OCI-M2 (cell line): ENCODE measurements around the gene MOB3C.

Source experiments
- DNase-seq: peaks from one replicate; lab custom pipeline; 2025; ENCODE audit not compliant: unreplicated experiment; lab: John Stamatoyannopoulos, UW

Gene MOB3C

DNA sequence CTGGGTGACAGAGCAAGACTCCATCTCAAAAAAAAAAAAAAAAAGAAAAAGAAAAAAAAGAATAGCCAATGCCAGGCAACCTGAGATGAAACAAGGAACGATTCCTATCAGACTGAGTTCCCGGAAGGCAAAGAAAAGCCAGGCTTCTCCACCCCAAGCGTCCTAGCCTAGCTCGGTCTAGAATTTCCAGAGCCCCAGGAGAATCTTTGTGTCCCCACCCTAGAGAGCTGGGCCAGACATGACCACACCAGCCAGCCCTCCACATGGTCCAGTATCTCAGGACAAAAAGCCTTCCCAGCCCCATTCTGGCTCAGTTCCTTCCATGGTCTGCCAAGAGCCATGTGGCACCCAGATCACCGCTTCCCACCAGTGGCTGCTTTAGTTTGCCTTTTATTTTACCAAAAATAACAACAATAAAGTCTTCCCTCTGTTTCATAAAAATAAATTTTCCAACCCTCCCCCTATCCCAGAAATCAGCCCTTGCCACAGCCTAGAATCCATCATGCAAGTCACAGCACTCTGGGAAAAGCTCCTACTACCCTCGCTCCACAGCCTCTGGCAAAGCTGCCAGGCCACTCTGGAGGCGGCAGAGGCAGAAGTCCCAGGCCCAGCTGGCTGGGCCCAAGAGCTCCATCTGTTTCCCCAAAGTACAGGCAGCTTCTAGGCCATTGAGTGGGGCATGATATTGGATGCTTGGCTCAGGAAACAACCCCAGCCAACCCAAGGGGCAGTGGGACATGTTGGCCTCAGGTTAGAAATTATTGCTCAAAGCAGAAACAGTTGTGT is 9.1 kb downstream of the MOB3C start:
- DNase-seq: no peak

DNA sequence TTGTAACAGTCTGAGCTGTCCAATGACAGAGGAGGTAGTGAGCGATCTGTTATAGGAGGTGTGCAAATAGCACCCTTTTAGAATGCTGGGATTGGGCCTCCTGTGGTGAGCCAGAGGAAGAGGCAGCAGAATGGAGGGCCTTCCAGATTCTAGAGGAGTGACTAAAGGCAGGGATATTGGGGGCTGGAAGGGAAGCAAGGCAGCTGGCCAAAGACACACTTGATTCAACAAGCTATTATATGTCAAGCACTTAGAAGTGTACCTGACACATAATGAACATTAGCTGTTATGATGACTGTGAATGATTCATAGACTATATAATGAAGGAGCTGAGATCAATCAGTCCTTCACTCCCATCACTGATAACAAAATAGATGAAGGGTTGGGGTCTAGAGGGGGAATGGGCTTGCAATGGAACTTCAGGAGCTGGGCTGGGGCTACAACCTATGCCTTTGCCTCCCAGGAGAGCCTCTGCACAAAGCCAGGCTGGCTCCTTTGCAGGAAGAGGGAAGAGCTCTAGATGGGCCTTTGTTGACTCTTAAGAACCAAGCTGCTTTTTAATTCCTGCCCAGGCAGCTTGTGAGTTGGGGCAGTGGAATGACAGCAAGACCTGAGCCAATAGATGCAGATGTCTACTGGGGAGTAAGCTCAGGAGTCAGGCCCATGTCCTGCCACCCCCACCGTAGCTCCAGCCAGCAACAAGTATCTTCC is 10.2 kb downstream of the MOB3C start:
- no peak for DNase-seq

DNA sequence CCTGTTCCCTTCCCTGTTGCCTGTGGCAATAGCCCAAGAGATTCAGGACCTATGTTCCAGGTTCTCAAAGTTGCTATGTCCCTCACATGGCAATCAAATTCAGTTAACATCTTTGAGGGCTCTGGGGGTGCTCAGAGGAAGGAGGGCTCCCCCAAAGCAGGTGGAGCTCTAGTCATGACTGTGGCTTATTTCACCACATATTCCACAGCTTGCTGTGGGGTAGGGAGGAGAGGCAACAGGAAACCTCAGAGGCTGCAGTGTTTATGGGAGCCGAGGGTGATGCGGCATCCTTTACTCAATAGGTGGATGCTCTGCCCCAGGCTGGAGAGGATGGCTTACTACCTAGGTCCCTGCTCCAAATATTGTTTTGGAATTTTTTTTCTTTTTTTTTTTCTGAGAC is 11.4 kb downstream of the MOB3C start:
- DNase-seq: no peak

DNA sequence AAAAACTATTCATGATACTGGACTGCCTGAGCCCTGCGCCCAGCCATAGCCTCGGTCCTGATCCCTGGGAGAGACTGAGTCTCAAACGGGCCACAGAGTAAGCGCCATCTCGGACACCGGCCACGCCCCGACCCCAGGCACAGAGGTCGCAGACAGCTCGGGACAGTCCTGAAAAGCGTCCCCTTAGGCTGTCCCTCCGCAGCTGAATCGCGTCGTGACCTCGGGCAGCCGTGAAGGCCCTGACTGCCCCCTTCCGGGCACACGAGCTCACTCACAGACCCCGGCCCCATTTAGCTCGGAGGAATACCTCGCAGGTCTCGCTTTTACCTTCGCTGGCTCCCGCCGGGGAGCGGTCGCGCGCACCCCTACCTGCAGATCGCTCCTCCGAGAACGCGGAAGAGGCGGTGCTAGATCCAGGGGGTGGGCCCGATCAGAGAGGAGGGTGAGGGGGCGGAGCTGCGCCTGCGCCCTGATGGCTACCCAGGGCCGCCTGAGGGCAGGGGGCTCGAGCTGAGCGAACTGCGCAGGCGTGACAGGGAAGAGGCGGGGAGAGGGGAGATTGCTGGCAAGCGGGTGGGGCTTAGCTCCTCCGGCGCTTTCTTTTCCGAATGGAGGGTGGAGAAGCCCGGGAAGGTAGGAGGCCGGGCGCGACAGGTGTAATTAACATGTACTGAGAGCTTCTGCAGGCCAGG is 12.6 kb downstream of the MOB3C start, which contains the start of gene MKNK1:
Gene MKNK1 (minus strand): TSS at position 411 of the 692 bp plus-strand sequence. CDS start 20,941 bp downstream, outside the sequence.
- DNase-seq: peak; percentile 85

DNA sequence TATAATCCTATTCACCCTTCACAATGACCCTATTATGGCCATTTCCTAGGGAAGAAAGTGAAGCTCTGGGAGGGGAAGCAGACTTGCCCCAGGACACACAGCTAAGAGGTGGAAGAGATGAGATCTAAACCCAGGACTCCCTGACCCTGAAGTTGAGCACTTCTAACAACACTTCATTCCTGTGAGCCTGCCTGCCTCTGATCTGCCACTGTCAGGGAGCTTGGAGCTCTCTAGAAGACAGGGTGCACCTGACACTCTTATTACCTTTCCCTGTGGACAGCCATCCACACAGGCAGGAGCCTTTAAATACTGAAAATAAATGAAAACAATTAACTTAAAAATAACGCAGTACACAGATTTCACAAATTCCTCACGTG is 13.1 kb downstream of the MOB3C start:
- no peak for DNase-seq

DNA sequence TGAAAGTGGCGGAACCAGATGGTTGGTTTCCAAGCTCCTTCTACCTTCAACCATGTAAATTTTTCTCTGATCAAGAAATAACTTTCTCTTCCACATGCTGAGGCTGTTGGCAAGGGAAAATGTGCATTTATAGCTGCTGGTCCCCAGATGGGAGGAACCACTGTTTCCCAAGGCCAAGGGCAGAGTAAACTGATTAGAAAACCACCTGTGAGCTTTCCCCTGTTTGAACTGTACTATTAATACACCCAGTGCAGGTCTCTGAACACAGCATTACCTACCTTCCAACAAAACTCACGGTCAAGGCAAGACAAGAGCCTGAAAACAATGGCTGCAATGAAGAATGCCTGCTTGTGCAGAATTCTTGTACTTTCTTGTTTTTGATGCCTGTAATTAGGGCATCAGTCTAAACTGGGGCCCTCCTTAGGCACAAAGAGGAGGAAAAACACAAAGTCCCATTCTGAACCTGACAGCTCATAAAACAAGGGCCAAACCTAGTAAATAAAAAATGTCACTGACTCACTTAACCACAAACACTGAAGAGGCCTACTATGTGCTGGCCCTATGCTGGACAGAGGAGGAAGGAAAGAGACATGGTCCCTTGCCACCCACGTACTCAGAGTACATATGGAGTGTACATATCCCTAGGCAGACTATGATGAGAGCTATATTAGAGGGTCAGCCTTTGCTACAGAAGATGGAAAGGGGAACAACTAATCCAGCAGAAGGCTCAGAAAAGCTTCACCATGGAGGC is 15.2 kb downstream of the MOB3C start:
- DNase-seq: no peak

DNA sequence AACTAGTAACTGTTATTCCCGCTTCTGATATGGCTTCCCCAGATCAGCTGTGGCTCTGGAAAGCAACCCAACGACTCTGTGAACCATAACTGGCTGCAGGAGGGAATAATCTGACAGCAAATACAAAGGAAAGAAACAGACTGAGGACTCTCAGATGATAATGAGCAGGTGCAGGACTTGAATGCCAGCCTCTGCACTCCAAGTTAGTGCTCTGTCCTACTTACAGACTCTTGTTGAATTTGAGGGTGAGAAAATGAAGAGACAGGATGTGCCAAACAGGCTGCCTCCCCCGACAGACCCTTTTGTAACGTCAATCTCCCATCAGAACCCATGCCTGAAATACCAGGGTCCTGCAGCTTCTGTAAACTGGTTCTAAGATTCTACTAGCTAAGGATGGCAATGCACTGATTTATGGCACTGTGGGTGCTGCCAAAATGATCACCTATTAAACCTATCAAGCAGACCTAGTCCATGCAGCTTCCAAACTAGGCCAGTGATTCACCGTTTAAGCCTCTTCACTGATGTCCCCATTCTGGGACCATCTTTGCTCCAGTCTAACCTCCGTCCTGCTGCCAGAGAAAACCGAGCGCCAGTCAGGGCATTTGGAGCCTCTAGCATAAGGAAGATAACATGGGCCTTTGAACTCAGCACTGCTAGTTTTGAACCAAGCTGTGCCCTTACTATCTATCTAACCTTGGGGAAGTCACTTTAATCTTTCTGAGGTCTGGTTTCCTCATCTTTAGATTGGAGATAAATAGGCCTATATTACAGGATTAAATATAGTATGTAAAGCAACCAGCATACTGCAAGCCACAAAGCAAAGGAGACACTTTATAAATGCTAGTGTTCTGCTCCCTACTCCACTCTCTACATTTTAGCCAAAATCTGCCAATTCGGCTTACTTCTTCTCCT is 17.3 kb downstream of the MOB3C start:
- DNase-seq: no peak

DNA sequence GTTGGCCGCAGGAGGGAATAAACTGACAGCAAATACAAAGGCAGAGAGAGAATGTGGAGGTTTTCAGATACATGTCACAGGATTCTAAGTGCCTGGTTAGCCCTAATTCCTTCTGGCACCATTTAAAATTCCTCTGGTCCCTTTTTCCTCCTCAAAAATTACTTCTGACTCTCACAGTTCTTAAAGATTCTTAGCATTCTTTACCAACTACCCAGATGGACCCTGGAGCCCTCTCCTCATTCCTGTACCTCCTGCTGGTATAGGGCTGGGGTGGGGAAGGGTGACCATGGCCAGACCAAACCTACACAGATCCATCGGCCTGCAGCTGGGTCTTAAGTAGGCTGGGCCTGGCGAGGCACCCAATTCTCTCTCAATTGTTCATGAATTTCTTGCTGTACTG is 19.8 kb downstream of the MOB3C start:
- no peak for DNase-seq

DNA sequence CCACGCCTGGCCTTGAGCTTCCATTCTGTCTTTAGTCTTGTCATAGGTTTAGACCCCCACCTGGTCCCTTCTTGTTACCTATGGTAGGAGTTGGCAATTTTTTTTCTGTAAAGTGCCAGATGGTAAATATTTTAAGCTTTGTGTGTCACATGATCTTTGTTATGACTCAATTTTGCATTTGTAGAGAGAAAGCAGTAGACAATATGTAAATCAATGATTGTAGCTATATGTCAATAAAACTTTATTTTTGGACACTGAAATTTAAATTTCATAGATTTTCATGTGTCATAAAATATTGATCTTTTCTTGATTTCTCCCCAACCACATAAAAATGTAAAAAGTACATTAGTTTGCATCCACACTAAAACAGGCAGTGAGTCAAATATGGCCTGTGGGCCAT is 20.6 kb downstream of the MOB3C start:
- no peak for DNase-seq

DNA sequence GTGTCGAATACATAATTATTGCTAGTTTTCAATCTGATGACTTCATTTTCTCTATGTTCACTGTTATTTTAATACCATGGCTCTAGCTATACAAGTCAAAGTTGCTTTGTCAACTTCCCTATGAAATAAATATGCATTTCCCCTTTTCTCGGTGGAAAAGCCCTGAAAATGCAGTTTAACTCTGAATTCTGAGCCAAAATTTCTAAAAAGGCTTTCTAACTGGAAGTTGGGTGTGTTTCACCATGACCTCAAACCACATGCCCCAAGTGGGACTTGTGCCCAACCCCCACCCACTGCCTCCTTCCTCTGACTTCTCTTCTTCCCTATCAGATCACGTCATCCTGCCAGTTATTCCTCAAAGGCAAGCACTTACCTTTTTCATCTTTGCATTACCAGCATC is 21.5 kb downstream of the MOB3C start:
- no peak for DNase-seq

DNA sequence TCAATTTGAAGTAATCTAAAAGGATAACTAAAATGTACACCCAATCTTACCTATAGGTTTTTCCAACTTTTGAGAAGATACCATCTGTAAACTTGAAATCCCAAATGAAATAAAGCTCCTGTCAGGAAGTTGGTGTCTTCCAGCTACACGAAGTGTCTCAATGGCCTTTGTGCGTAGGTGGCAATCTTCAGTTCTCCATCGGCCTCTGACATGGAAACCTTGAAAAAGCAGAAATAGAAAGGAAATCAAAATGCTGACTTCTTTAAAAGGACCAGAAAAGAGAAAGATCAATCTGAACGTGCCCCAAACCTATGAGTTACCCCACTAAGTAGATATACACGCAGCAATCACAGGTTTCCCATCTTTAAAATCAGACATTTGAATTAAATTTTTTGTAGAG is 22.5 kb downstream of the MOB3C start:
- no peak for DNase-seq

DNA sequence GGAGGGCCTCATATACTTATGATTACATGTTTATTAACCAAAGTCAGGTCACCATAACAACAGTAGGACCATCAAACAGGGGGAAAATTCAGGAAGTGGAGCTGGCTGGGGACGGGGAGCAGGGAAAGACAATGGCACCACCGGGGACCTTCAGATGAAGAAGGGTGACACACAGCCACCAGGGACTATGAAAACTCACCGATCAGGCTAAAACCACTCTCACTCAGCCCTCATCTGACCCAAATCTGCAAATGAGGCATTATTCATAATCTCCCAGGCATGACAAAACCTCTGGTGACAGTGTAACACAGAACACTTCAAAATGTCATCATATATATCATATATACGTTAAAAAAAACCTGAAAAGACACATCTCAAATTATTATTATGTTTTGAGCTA is 23.8 kb downstream of the MOB3C start:
- DNase-seq: no peak

DNA sequence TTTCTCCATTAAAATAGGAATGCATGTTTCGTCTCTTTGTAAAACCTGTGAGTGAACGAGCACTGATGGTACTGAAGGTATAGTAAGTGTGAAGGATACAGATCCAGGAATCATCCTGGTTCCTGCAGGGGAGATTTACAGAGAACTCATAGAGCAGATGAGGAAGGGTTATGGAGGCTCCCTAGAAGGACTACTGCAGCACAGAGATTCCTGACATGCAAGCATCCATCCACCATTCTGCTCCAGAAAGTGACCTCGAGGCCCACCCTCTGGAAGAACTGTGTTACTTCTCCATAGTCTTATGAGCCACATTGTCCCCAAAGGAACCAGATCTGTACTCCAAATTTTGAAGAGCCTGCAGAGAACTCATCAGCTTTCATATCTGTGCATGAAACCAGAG is 27.1 kb downstream of the MOB3C start:
- DNase-seq: no peak

DNA sequence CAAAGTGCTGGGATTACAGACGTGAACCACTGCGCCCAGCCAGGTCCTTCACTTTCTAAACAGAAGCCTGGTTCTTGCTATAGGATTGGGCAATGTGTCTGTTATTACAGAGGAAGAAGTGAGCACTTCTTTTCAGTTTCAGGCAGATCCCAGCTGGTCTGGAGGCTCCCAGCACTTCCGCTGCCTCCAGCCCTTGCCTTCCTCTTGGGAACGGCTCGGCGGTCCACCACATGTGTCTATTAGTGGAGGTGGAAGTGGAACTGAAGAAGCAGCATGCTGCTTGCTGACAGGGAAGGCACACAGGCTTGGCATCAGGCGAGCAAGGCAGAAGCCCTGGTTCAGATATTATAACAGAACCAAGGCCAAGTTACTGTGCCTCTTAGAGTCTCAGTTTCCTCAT is 29.5 kb downstream of the MOB3C start:
- no peak for DNase-seq

DNA sequence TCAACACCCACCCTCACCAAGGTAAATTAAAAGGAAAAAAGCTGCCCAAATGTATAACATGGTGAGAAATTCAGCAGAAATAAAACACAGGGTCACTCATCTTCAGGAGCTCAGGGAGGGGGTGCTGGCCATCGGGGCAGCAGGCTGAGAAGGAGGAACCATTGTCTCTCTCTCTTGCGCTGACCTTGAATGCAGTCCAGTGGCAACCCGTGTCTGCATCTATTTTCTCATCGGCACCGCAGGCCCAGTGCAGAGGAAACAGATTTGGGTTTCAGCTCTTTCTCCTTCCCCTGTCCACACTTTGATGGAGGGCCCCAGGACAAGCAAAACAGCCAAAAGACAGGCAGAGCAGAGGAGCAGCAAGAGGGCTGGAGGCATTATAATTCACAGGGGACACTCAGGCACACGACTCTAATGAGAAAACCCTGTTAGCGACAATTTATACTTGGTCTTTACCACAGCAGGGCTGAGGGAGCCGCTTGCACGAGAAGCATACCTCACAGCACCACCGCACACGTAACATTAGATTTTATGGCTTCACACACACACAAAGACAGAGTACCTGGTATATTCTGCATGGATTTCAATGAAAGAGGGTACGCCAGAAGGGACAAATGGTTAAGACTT is 31.2 kb downstream of the MOB3C start:
- DNase-seq: no peak

DNA sequence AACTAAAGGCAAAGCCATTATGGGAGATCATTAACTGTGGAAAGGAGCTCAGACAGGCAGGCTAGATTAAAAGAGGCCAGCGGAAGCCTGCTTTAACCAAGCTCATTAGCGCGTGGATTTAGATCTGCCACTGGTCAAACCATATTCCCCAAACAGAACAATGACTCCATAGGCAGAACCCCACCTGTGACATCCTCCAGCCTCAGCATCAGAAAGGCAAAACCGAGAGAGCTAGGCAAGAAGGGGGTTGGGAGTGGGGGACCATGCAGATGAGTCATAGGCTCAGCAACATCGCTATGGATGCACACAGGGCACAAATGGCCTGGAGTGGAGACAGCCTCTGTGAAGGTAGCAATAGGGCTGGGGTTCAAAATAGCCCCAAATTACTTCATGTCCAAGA is 33.1 kb downstream of the MOB3C start:
- no peak for DNase-seq

DNA sequence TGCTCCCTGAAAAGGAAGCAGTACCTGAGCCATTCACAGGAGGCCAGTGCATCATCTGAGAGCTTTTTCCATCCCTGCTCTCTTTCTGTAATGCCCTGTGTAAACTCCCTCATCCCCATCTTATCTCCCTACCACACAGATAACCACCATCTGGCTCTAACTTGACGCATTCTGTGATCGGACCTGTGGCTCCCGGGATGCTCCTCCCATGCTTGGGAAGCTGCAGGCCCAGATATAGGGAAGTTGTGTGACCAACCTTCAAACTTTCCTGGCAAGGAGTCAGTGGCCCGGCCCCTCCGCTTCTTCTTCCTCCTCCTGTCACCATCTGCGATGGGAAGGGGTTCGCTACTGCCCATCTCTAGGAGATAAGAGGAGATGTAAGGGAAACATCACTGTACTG is 33.6 kb downstream of the MOB3C start:
- no peak for DNase-seq

DNA sequence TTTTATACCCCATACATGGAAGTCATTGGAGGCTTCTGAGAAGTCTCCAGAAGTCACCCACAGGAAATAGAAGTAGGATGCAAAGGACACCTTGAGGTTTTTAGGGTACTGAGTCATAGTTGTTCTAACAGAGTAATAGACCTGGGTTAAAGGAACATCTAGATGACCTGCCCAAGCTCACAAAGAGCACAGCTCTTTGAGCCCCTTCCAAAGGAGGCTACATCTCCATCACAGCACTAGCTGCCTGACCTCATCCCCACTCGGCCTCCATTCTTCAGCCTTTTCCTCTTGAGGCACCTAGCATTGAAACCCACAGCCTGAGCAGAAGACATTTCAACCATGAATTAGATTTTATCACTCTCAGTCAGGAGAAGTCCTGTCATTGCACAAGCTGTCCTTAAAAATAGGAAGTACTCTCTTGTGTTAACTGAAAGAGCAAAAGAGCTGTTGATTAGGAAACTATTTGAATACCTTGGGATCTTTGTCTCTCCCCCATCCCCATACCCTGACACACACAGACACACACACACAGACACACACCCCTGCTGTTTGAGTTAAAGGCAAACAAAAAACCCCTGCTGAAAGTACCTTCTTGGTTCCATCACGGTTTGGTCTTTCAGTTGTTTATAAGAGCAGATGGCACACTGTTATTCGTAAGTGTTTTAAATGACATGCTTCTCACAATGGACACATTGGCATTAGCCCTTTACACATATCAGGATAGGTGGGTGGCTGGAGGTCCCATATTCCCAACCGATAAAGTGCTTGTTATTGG is 34.7 kb downstream of the MOB3C start:
- DNase-seq: no peak
